NCI-H2196 (cell line): Measurements from ENCODE around the gene UBA7.
A peak's percentile ranks its signal among the peaks of the same experiment; 100 is the strongest.

Experiments used
- DNase-seq: peaks from one replicate; lab custom pipeline; 2025; ENCODE audit not compliant: unreplicated experiment; lab: John Stamatoyannopoulos, UW

UBA7 gene

DNA sequence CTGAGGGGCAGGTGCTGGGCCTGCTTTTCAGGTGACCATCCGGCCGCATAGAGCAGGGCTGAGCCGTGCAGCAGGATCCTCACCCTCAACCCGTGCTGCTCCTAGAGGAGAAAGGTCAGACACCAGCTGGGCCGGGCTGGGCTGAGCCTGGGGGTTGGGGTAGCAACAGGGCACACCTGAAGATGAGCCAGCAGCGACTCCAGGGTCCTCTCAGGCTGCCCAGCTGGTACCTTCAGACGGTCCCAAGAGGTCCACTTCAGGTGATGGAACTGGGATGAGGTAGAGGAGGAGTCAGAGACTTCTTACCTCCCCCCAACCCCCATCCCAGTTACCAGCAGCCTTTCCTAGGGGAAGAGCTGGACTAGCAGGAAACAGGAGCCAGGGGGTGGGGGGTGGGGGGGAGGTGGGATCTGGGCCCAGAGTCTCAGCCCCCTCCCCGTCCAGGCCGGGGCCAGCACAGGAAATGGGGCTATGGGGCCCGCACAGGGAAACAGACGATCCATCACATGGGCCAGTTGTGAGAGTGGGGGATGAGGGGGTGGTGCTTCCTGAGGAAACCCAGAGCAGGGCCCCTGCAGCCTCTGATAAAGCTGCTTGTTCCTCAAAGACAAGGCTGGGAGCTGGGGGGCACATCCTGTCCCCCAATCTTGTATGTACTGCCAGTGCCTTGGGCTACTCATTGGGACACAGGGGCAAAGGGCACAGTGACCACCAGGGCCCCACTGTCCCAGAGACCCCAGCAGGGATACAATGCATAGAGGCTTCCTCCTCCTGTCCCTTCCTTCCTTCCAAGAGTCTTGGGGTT, 7.7 kb downstream of the UBA7 start:
- DNase-seq = no peak

- DNase-seq = no peak
Observed at GRCh38 chr3:49805367-49805782, 8.4 kb downstream of the UBA7 start.

DNA sequence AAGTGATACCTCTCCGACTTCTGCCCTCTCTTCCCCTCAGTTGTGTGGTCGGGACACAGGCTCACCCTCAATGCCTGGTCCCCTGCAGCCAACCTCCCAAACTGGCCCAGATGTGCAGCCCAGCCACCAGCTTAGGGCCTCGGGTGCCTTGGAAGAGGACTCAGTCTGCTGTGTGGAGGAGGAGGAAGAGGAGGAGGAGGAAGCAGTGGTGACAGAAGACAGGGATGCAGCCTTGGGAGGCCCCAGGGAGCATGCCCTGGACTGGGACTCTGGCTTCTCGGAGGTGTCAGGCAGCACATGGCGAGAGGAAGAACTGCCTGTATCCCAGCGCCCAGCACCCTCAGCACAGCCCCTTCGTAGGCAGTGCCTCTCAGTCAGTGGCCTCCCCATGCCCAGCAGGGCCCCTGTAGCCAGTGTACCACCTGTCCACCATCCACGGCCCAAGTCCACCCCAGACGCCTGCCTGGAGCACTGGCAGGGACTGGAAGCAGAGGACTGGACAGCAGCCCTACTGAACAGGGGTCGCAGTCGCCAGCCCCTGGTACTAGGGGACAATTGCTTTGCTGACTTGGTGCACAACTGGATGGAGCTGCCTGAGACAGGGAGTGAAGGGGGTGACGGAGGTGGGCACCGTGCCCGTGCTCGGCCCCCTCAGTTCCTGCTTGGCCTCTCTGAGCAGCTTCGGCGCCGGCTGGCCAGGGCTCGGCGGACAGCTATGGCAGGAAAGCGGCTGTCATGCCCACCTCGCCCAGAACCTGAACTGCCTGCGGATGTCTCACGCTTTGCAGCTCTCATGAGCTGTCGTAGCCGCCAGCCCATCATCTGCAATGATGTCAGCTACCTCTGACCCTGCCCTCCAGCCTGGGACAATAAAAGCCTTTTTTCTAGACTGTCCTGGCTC, 9.4 kb downstream of the UBA7 start:
- DNase-seq = no peak

DNA sequence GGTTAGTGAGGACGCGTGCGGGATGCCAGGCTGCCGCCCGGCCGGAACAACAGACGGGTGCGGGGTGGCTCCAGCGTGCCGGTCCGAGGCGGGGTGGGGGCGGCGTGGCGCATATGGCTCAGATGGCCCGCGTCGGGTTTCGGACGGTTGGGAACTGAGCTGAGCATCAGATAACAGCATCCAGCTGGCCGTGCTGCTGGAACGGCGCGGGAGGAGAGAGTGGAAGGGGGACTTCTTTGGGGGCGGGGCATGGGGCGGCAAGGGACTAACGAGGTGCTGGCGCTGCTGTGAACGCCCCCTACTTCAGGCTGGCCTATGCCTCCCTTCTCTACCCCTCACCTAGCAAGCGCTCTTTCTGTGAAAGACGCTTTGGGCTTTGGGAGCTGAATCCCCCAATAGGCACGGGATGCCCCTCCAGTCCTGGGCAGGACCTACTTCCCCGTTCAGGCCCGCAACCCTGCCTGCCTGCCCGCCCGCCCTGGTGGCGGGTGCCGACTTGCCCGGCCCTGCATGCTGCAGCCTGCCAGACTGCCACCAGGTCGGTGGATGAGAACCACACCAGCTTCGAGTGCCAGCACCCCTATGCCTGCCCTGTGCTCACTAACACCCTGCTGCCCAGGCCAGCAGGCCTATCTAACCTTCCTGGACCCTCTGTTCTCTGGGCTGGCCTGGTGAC, 10.2 kb downstream of the UBA7 start:
- no peak for DNase-seq

DNA sequence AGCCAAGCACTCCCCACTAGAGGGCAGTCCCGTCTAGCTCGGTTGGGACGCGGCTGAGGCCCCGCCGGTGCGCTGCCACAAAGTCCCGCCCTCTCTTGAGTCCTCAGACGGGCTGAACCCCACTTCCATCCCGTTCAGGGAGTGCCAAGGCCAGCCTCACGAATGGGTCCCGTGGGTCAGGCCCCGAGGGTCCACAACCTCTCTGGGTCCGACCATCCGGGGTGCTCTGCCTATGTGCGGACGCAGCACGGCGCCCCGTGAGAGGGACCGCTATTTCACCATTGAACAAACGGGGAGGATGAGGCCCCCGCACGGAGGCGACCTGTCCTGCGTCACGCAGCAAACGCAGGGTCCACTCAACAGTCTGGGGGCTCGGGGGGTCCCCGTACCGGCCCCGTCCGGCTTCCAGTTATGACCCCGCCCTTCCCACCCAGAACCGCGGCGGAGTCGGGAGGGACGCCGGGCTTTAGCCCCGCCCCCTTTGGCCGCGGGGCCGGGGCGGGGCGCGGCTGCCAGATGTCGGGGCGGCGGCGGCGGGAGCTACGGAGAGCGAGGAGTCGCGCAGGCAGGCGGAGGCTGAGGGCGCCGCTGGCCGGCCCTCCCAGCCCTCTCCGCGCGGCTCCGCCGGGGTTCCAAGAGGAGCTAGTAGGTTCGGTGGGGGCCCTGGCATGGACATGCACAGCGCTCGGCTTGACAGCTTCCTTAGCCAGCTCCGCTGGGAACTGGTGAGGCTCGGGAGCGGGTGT, 10.9 kb downstream of the UBA7 start, which contains the start of gene INKA1:
TSS of gene INKA1 (plus strand) at position 543 of the 746 bp plus-strand sequence. CDS start at position 675, 132 bp downstream.
- peak; percentile 70 for DNase-seq

DNA sequence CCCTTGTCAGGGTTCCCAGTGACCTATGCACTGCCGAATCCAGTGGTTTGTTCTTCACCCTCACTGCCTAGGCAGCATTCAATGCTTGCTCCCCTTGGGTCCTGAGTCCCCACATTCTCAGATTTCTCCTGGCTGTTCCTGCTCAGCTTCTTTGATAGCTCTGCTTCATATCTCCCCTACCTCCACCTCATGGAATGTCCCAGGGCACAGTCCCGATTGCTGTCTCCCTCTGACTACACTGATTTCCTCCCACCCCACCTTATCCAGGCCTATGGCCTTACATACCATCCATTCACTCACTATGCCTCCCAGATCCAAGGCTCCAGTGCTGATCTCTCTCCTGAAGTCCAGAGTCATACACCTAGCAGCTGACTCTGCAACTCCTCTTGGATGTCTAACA, 12.6 kb downstream of the UBA7 start:
- no peak for DNase-seq

- DNase-seq = no peak
Observed at GRCh38 chr3:49799761-49800160, 14.0 kb downstream of the UBA7 start, which contains the start of gene CDHR4. Gene CDHR4, minus strand, starts transcription at chr3:49799873. Its CDS starts 61 bp downstream, at chr3:49799812.

GRCh38 chr3:49799105-49799504, 14.6 kb downstream of the UBA7 start:
- no peak for DNase-seq

- DNase-seq = no peak
Observed at GRCh38 chr3:49794926-49795905, 18.5 kb downstream of the UBA7 start.

DNA sequence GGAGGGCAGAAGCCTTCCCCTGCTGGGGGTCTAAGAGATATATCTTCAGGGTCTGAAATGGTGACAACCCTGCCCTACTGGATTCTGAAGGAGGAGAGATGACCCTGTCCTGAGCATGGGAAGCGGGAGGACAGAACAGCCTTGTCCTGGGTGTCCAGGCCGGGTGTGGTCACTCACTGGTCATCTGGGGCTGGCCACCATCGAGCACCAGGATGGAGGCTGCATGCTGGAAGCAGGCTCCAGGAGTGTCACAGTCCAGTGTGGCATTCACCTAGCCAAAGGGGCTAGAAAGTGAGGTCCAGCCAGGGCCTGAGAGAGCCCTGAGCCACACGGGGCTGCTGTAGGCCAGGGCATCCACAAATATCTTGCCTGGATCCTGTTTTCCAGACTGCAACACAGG, 19.3 kb downstream of the UBA7 start:
- no peak for DNase-seq

DNA sequence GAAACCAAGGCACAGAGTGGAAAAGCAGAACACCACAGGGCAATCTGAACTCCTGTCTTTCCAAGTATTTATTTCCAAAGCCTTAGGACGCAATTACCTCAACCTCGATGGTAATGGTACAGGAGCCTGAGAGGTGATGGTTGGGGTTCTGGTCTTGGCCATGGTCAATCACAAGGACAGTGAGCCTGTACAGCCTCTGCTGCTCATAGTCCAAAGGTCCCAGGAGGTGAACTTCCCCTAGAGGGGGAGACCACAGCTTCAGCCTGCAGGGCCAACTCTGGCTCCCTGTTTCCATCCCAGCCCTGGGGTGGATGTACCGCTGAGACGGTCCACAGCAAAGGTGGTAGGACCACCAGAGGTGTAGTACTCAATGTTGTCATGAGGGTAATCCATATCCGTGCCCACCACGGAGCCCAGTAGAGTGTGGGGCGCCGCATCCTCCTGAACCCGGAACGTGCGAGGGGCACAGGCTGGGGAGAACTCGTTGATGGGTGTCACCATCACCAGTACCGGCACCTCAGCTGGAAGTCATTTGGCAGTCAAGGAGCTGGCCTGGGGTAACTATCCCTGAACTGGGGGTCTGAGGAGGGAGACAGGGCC, 20.2 kb downstream of the UBA7 start:
- DNase-seq = no peak

GRCh38 chr3:49792371-49793150, 21.2 kb downstream of the UBA7 start:
- no peak for DNase-seq

DNA sequence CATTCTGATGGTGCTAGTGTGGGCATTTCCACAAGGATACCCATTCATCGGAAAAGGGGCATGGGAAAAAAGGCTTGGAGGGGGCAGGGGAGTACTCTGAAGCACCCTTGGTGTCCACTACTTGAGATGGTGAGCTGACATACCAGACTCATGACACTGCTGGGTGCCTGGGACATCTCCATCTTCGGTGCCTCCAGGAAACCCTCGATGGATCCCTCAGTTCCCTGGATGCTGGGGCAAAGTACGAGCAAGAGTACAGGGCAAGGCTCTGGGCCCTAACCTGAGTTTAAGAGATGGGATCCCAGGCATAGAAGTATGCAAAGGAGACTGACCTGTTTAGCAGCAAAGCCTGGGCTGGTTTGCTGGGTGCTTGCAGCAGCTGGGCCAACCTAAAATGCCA, 22.2 kb downstream of the UBA7 start:
- no peak for DNase-seq

DNA sequence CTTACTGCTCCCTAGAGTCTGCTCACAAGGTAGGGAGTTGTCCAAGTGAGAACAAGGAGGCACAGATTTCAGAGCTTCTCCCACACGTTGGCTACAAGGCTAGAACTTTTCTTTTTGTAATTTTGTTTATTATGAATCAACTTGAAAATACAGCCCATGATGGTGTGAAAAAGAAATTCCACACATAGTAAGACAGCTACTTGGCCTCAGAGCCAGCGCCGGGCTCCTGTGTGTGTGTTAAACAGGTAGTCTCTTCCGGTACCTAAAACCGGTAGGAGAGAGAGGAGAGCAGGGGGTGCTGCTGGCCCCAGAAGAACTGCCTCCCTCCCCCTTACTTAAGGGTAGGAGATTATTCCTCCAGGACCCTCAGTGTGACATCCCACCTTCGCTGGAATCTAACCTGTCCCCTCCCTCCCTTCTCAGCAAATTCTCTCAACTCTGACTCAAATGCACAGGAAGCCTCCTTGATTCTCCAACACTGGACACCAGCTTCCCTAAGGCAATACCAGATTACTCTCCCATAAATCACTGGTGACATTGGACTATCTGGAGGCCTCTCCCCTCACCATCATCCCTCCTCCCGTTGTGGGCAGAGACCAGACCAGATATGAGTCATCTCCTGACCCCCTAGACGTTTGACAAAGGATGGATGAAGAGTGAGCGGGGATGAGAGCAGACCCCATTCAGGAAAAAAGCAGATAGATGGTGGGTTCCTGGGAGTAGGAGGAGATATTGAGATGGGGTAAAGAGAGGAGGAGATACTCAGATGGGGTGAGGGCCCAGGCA, 22.9 kb downstream of the UBA7 start:
- DNase-seq = no peak

DNA sequence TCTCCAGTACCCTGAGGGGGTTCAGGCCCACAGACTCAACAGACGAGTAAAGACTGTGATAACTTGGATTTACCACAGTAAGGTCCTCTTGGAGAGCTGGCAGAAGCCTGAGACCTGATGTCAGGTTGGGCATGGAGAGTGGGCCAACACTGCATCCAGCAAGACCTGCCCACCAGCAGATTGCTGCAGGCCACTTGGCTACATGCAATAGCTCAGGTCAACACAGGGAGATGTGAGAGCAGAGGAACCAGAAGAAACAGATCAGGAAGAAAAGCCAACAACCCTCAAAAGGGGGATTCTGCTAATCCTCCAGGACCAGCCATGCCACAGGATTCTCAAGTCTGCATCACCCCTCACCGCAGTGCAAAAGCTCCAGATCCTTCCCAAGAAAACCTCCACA, 25.7 kb downstream of the UBA7 start:
- DNase-seq = no peak

- DNase-seq = no peak
Observed at GRCh38 chr3:49787536-49787935, 26.2 kb downstream of the UBA7 start.

DNA sequence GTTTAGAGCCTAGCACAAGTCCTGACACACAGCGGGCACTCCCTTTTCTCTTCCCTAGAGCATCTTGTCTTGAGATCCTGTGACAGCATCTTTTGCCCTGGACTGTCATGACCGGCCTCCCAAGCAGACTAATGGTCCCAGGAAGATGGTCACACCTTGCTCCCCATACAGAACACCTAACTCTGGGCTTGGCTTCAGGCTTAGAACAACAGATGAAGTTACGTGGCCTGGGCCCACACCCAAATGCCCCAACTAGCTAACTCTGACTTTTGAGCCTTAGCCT, 26.6 kb downstream of the UBA7 start:
- DNase-seq = no peak
